Measurements from ENCODE around the gene ZNF678. TPM values are rescaled to one million over a fixed set of nuclear protein-coding genes. Genes with fewer than 3 reads are reported as not detected.

ZNF678 gene
- total RNA-seq, 1 donor from 2014 or later: 63.8 TPM

DNA sequence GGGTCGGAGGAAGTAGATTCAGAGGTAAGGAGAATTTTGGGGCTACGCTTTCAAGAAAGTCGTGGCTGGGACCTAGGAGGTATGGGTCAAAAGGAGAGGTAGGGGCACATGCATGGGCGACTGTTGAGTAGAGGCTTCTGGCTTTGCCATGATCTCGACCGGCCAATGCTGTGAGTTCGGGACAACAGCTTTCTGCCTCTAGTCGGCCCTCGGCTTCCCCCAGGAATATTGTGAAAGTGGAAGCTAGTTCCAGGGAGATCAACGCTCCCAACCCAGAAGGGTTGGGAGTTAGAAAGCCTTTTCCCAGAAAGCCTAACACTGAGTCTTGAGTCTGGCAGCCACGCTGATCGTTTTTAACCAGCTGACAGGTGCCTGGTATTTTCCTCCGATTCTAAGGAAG lies 69.0 kb downstream of the ZNF678 start:
- H3K27me3 ChIP-seq: no peaks in the 10 kb centered on the region
- H3K36me3 ChIP-seq: no peaks in the 10 kb centered on the region
- H3K4me1 ChIP-seq: no peaks in the 10 kb centered on the region
- no peak for DNase-seq (ENCODE audit: low spot score)
- TF ChIP-seq CTCF (IDR thresholded peaks at IDR 0.05): no peak
- no peak overlapping the region for H3K4me2 ChIP-seq
- no peak overlapping the region for H3K27ac Mint-ChIP-seq
- no peaks in the 10 kb centered on the region for H3F3A ChIP-seq (ENCODE audit: low read depth)
- no peaks in the 10 kb centered on the region for H3K9me3 ChIP-seq (ENCODE audit: low read depth)
- H3K79me2 ChIP-seq (ENCODE audit: low read depth): peaks cover 14% of the 10 kb centered on the region
- H3K27me3 Mint-ChIP-seq (ENCODE audit: insufficient read depth, low read depth): peaks cover 5% of the 10 kb centered on the region
- no peak overlapping the region for H2AFZ ChIP-seq (replicated peaks)
- H4K20me1 ChIP-seq (ENCODE audit: low read depth): no peaks in the 10 kb centered on the region
- H3K9me3 Mint-ChIP-seq: peaks cover 68% of the 10 kb centered on the region
- no peak overlapping the region for H3K27ac ChIP-seq
- no peak overlapping the region for H3K4me3 Mint-ChIP-seq
- H3K9ac ChIP-seq: no peak overlapping the region
- peaks cover 42% of the 10 kb centered on the region for H3K36me3 Mint-ChIP-seq
- H3K4me3 ChIP-seq: no peak overlapping the region
- no peaks in the 10 kb centered on the region for H3K4me1 Mint-ChIP-seq

DNA sequence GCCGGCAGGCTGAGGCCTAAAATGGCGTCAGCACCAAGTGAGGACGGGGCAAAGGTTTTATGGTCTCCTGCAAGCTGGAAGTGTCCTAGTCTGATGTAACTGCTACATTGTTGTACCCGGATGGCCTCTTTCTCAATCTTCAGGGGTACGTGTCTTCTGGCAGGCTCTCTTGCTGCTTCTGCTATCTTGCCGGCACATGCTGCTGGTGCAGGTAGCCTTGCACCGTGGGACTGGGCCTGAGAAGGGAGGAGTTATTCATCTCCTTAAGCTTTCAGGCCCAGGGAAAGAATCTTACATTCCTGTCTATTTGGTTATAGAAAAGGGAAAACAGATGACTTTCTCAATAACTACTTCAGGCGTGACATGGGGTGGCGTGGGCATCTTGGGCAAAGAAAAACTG lies 72.2 kb downstream of the ZNF678 start:
- Mint-ChIP-seq H3K27ac (no peak overlapping the region), H3K27me3 (ENCODE audit: insufficient read depth, low read depth) (no peaks in the 10 kb centered on the region), H3K4me1 (no peaks in the 10 kb centered on the region), H3K36me3 (peaks cover 40% of the 10 kb centered on the region), H3K9me3 (peaks cover 52% of the 10 kb centered on the region), H3K4me3 (no peak overlapping the region)
- Histone ChIP-seq H3K27me3 (no peaks in the 10 kb centered on the region), H3K4me1 (no peaks in the 10 kb centered on the region), H3K4me2 (no peak overlapping the region), H3K79me2 (ENCODE audit: low read depth) (peaks cover 29% of the 10 kb centered on the region), H3K27ac (no peak overlapping the region), H3K4me3 (no peak overlapping the region), H3K9ac (no peak overlapping the region), H3F3A (ENCODE audit: low read depth) (no peaks in the 10 kb centered on the region), H4K20me1 (ENCODE audit: low read depth) (no peaks in the 10 kb centered on the region), H3K36me3 (no peaks in the 10 kb centered on the region), H3K9me3 (ENCODE audit: low read depth) (peaks cover 8% of the 10 kb centered on the region), H2AFZ (replicated peaks) (no peak overlapping the region)
- no peak for TF ChIP-seq EZH2 (IDR thresholded peaks at IDR 0.05)
- TF ChIP-seq EZH2phosphoT487 (IDR thresholded peaks at IDR 0.05): no peak
- no peak for TF ChIP-seq CTCF (IDR thresholded peaks at IDR 0.05)
- DNase-seq (ENCODE audit: low spot score): no peak

DNA sequence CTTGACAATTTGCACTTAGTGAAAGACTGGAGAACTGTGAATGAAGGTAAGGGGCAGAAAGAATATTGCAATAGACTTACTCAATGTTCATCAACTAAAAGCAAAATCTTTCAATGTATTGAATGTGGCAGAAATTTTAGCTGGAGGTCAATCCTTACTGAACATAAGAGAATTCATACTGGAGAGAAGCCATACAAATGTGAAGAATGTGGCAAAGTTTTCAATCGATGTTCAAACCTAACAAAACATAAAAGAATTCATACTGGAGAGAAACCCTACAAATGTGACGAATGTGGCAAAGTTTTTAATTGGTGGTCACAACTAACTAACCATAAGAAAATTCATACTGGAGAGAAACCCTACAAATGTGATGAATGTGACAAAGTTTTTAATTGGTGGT lies 91.1 kb downstream of the ZNF678 start:
- Mint-ChIP-seq H3K27me3 (ENCODE audit: insufficient read depth, low read depth) (peaks cover 2% of the 10 kb centered on the region), H3K4me3 (no peak overlapping the region), H3K27ac (no peak overlapping the region), H3K9me3 (peaks cover 88% of the 10 kb centered on the region), H3K36me3 (peaks cover 68% of the 10 kb centered on the region), H3K4me1 (no peaks in the 10 kb centered on the region)
- no peak overlapping the region for H3K4me3 ChIP-seq
- peaks cover 17% of the 10 kb centered on the region for H3F3A ChIP-seq (ENCODE audit: low read depth)
- no peak for DNase-seq (ENCODE audit: low spot score)
- no peak overlapping the region for H3K27ac ChIP-seq
- H3K79me2 ChIP-seq (ENCODE audit: low read depth): no peaks in the 10 kb centered on the region
- no peaks in the 10 kb centered on the region for H3K27me3 ChIP-seq
- peaks cover 89% of the 10 kb centered on the region for H3K36me3 ChIP-seq
- no peak overlapping the region for H3K4me2 ChIP-seq
- H3K9me3 ChIP-seq (ENCODE audit: low read depth): peaks cover 93% of the 10 kb centered on the region
- H3K4me1 ChIP-seq: no peaks in the 10 kb centered on the region
- no peak for TF ChIP-seq EZH2phosphoT487 (IDR thresholded peaks at IDR 0.05)
- no peak for TF ChIP-seq EZH2 (IDR thresholded peaks at IDR 0.05)
- TF ChIP-seq CTCF (IDR thresholded peaks at IDR 0.05): no peak
- no peak overlapping the region for H3K9ac ChIP-seq
- no peaks in the 10 kb centered on the region for H4K20me1 ChIP-seq (ENCODE audit: low read depth)
- H2AFZ ChIP-seq (replicated peaks): no peak overlapping the region

All from neural progenitor cell (in vitro differentiated cells).